Activated naive CD4-positive, alpha-beta T cell treated with anti-CD3 and anti-CD28 coated beads for 36 hours (primary cell): ENCODE results near the gene PYGL. TPM values are rescaled to one million over a fixed set of nuclear protein-coding genes. Genes with fewer than 3 reads are reported as not detected.
"Not testable (repeated sequence)": the region's sequence is repeated elsewhere in the genome, so short reads cannot be mapped to it uniquely, and the experiment has no call there.

Source experiments
- CTCF ChIA-PET: fragments of 350-600 bp; sonication (Branson Sonifier 250); formaldehyde crosslinking; loops from one replicate; lab custom pipeline; 2021; ENCODE audit warnings: antibody characterized with exemption; lab: Charles Lee
- DNase-seq: peaks from one replicate; pipeline ENCODE4 v3.0.0-alpha.2; 2020
- H3K27ac Mint-ChIP-seq: one replicate; pipeline ENCODE4 v1.8.0; 2021; ENCODE audit warnings: mild to moderate bottlenecking, mixed read lengths
- H3K27me3 Mint-ChIP-seq: one replicate; pipeline ENCODE4 v1.8.0; 2021; ENCODE audit warnings: low read depth, mixed read lengths
- H3K36me3 Mint-ChIP-seq: one replicate; pipeline ENCODE4 v1.8.0; 2021; ENCODE audit warnings: low read depth, mixed read lengths
- H3K4me1 Mint-ChIP-seq: one replicate; pipeline ENCODE4 v1.8.0; 2021; ENCODE audit warnings: low read depth, mixed read lengths
- H3K4me3 Mint-ChIP-seq: one replicate; pipeline ENCODE4 v1.8.0; 2021; ENCODE audit warnings: mild to moderate bottlenecking, moderate library complexity, mixed read lengths
- H3K9me3 Mint-ChIP-seq: one replicate; pipeline ENCODE4 v1.8.0; 2021; ENCODE audit warnings: mixed read lengths
- intact Hi-C: fragments of 100-400 bp; cut with micrococcal nuclease; formaldehyde crosslinking; loops from one replicate; pipeline ENCODE4 v1.15.1; 2023
- total RNA-seq, 2 experiments: library from RNA; stranded (reverse); gene quantifications; one replicate each; pipeline ENCODE4 v1.2.3, GENCODE V29; 2021

The PYGL gene
- total RNA-seq, 2 experiments from 2014 or later, result 0.37 to 0.38 TPM

DNA sequence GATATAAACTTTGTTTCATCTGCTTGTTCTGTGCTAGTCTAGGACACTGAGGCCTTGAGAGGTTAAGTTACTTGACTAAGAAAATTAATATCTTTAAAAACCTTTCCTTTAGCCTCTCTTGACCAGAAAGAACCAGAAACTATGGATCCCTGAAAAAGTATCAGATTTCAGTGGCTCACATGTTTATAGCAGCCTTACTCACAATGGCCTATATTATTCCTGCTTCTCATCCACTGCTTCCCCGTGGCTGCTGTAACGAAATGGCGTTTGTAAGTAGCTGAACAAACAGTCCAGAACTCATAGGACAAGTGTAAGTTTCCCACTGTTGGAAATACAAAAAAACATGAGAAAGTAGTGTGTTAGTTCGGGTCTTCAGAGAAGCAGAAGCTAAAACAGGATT, 3.2 kb upstream of the PYGL start:
- Mint-ChIP-seq H3K27ac (no peak overlapping the region), H3K9me3 (no peaks in the 10 kb centered on the region), H3K27me3 (peaks cover 15% of the 10 kb centered on the region), H3K36me3 (no peaks in the 10 kb centered on the region), H3K4me3 (no peak overlapping the region), H3K4me1 (peaks cover 10% of the 10 kb centered on the region)
- intact Hi-C loops, result no loop called here
- DNase-seq, result no peak
- CTCF ChIA-PET, result no interaction called here

DNA sequence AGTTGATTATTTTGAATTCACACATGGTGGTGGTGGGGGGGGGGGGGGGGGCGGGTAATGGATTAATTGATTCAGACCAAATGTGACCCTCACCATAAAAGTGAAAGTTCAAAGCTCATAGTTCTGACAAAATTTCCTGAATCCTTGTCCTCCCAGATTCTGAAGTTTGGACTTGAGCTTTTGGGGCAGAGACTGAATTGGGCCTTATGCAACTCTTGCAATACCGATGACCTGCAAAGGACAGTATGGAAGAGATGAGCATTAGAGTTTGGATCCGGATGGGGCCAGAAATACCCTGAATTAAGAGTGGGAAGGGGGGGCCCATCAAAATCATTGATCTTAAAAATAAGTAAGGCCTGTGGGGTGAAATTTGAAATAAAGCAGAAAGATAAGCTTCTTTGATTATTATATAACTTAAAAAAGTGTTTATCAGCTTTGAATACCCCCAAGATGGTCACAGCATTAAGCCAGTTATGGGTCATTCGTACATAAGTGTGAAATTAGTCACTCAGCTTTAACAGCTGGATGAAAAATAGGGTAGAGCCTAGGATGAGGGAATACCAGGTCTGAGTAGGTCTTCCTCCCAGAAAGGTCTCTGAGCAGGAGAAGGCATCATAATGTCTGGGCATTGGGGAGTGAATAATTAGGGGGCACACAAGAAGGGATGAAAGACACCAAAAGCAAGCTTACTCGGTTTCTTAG, 2.1 kb upstream of the PYGL start:
- no peak for DNase-seq
- Mint-ChIP-seq H3K36me3 (no peaks in the 10 kb centered on the region), H3K27me3 (peaks cover 24% of the 10 kb centered on the region), H3K4me3 (no peak overlapping the region), H3K9me3 (no peaks in the 10 kb centered on the region), H3K4me1 (peaks cover 10% of the 10 kb centered on the region), H3K27ac (no peak overlapping the region)
- intact Hi-C loops, result no loop called here
- CTCF ChIA-PET, result interaction anchor here (0.6 to 0.9 kb wide), 3 partner anchors 9 to 245 kb away, joined by 3 read pairs; no protein-coding TSS in a partner anchor

DNA sequence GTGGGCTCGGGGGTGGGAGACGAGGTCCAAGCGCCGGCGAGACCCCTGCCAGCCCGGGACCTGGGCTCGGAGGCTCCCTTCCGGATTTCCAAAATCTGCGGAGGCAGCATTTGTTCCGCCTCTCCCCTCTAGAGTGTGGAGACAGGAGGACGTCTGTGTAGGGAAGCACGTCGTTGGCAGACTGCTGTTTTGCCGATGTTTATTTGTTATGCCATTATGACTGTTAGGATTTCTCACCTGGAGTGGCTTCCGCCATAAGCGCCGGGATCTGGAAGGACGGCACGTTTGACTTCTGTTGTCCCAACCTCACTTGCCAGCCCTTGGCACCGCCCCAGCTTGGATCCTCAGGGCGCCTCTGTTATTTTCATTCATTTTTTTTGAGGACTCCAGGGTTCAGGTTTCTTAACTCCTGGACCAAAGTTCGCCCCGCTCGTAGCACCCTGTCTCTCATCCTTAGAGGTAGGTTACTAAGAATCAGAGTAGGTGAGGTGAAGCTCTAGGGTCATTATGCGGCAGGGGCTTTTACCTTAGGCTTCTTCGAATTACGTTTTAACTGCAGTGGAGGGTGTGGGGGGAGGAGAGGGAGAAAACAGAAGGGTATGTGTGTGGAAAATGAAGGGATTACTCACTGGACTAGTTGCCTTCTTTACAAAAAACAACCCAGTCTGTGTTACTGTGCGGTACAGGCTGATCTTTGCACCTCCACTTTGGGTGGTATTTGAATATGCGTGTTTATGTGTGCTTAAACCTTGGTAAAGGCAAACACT, 547 bp upstream of the PYGL start:
- Mint-ChIP-seq H3K4me1 (peaks cover 10% of the 10 kb centered on the region), H3K27ac (no peak overlapping the region), H3K9me3 (no peaks in the 10 kb centered on the region), H3K36me3 (no peaks in the 10 kb centered on the region), H3K27me3 (peaks cover 32% of the 10 kb centered on the region), H3K4me3 (peak overlapping the region; percentile 63)
- intact Hi-C loops, result loop anchor here (5.0 kb wide), 1 partner anchor 68 kb away; no protein-coding TSS in a partner anchor
- DNase-seq, result peak; percentile 27
- CTCF ChIA-PET, result no interaction called here

DNA sequence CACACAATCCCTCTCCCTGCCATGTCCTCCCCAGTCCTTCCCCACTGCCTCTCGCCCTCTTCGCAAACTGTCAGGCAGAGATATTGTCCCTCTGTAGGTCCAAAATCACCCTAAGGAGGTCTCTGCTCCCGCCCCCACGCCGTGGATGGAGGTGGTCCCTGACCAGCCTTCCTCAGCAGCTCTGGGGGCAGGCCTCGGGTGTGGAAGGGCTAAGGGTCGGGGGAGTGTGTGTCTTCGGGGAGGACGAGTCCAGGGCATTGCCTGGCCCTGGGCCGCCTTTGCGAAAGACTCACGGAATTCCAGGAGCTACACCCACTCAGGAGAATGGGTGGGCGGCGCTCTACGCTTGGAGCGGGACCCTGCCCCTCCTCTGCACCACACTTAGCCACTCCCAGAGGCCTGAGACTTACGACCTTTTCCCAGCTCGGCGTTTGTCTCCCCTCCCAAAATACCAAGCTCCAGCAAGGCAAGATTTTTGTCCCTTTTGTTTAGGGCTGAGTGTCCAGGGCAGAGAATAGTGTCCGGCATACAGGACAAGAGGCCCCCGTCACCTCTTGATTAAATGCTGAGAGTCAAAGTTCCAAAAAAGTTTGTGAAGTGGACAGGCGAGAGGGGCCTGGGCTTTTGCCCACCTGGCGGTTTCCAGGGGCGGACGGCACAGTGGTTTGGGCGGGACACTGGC, 881 bp downstream of the PYGL start:
- intact Hi-C loops, result loop anchor here (5.0 kb wide), 1 partner anchor 66 kb away; no protein-coding TSS in a partner anchor
- peak overlapping the region; percentile 52 for H3K4me3 Mint-ChIP-seq
- no peak for DNase-seq
- no peak overlapping the region for H3K27ac Mint-ChIP-seq
- CTCF ChIA-PET, result no interaction called here
- no peaks in the 10 kb centered on the region for H3K36me3 Mint-ChIP-seq
- no peaks in the 10 kb centered on the region for H3K9me3 Mint-ChIP-seq
- H3K4me1 Mint-ChIP-seq, result peaks cover 10% of the 10 kb centered on the region
- H3K27me3 Mint-ChIP-seq, result peaks cover 32% of the 10 kb centered on the region

DNA sequence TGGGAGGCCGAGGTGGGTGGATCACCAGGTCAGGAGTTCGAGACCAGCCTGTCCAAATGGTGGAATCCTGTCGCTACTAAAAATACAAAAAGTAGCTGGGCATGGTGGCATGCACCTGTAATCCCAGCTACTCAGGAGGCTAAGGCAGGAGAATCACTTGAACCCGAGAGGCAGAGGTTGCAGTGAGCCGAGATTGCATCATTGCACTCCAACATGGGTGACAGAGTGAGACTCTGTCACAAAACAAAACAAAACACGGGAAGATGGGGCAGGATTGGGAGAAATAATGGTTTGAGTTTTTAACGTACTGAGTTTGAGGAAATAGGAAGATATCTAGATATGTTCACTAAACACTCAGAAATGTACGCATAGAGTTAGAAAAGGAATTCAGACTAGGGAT, 2.6 kb downstream of the PYGL start:
- Mint-ChIP-seq H3K4me1 (peaks cover 12% of the 10 kb centered on the region), H3K27me3 (peaks cover 36% of the 10 kb centered on the region)
- H3K27ac Mint-ChIP-seq, H3K4me3 Mint-ChIP-seq, H3K9me3 Mint-ChIP-seq, DNase-seq, H3K36me3 Mint-ChIP-seq: not testable (repeated sequence)
- CTCF ChIA-PET, result interaction anchor here (0.6 kb wide), 1 partner anchor 17 kb away, joined by 3 read pairs; no protein-coding TSS in a partner anchor
- intact Hi-C loops, result loop anchor here (5.0 kb wide), 1 partner anchor 64 kb away; no protein-coding TSS in a partner anchor

DNA sequence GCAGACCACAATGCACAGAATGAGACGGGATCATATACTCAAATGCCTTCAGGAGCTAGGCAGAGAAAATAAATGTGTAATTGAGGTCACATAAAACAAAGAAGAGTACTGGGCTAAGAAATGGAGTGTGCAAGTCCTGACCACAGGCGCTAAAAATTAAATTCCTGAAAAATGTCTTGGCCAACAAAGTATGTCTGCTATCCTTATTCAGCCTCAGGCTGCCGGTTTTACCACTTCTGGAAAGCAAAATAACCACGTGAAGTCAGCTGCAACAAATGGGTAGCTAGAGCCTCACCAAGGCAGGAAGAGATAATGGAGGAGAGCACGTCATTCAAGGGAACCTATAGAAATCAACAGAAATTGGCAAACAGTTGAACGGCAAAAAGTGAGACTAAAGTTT, 3.1 kb downstream of the PYGL start:
- no peak for DNase-seq
- CTCF ChIA-PET, result interaction anchor here (0.6 kb wide), 1 partner anchor 17 kb away, joined by 3 read pairs; no protein-coding TSS in a partner anchor
- Mint-ChIP-seq H3K27me3 (peaks cover 36% of the 10 kb centered on the region), H3K36me3 (no peaks in the 10 kb centered on the region), H3K27ac (no peak overlapping the region), H3K9me3 (no peaks in the 10 kb centered on the region), H3K4me3 (no peak overlapping the region), H3K4me1 (peaks cover 12% of the 10 kb centered on the region)
- intact Hi-C loops, result loop anchor here (5.0 kb wide), 1 partner anchor 64 kb away; no protein-coding TSS in a partner anchor

DNA sequence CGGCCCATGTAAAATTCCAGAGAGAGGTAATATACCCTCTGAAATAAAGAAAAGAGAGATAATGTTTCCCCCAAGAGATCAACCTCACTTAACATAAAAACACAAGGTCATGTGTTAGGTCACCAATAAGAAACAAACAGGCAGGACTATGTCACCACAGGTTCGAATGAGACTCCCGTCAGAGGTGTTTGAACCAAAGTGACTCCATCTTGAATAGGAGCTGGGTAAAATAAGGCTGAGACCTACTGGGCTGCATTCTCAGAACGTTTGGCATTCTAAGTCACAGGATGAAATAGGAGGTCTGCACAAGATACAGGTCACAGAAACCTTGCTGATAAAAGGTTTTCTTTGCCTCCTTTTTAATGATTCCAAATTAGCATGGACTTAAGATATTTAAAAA, 6.5 kb downstream of the PYGL start:
- DNase-seq, result no peak
- H3K4me3 Mint-ChIP-seq, result no peak overlapping the region
- intact Hi-C loops, result no loop called here
- H3K4me1 Mint-ChIP-seq, result peaks cover 2% of the 10 kb centered on the region
- peaks cover 25% of the 10 kb centered on the region for H3K27me3 Mint-ChIP-seq
- H3K9me3 Mint-ChIP-seq, result no peaks in the 10 kb centered on the region
- no peak overlapping the region for H3K27ac Mint-ChIP-seq
- H3K36me3 Mint-ChIP-seq, result no peaks in the 10 kb centered on the region
- CTCF ChIA-PET, result interaction anchor here (1.3 to 1.4 kb wide), 2 partner anchors 8 to 17 kb away, joined by 3 read pairs; no protein-coding TSS in a partner anchor

DNA sequence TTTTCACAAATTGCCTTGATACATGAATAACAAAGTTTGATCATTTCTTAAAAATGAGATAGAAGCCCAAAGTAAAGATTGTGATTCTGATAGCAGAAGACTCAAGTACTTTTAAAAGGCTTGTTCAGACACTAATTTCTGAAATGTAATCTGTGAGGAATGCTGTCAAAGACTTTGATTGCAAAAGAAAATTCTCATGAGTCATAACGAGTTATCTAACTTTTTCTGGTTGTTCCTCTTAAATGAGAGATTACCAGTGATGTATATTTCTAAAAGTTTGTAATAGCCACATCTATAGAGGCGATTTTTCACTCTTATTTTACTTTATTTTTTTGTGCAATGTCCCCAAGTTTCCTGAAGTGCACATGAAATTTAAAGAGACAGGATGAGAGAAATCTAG, 7.0 kb downstream of the PYGL start:
- H3K27me3 Mint-ChIP-seq, result peaks cover 23% of the 10 kb centered on the region
- no peak overlapping the region for H3K4me3 Mint-ChIP-seq
- no peak overlapping the region for H3K27ac Mint-ChIP-seq
- CTCF ChIA-PET, result interaction anchor here (1.3 to 1.4 kb wide), 2 partner anchors 9 to 18 kb away, joined by 3 read pairs; no protein-coding TSS in a partner anchor
- no peaks in the 10 kb centered on the region for H3K36me3 Mint-ChIP-seq
- H3K4me1 Mint-ChIP-seq, result peaks cover 2% of the 10 kb centered on the region
- no peaks in the 10 kb centered on the region for H3K9me3 Mint-ChIP-seq
- DNase-seq, result no peak
- intact Hi-C loops, result no loop called here

DNA sequence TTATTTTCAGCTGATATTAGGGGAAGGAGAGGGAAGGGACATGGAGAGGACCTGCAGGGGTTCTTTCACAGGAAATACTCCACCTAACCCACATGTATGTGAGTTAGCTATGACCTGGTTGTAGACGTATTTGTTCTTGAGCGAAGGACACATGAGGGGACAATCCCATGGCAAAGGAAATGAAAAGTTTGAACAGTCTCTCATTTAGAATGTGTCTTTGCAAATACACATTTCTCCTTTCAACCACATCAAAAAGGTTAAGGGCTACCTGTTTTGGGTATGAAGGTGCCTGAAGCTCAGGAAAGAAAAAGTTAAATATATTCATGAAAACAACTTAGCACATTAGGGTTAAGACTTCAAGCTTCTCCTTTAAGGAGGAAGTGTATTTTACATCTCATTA, 7.4 kb downstream of the PYGL start:
- Mint-ChIP-seq H3K9me3 (no peaks in the 10 kb centered on the region), H3K4me3 (no peak overlapping the region), H3K36me3 (no peaks in the 10 kb centered on the region), H3K27me3 (peaks cover 18% of the 10 kb centered on the region), H3K4me1 (peaks cover 2% of the 10 kb centered on the region), H3K27ac (no peak overlapping the region)
- DNase-seq, result no peak
- intact Hi-C loops, result no loop called here
- CTCF ChIA-PET, result interaction anchor here (0.6 to 1.4 kb wide), 3 partner anchors 9 to 64 kb away, joined by 3 read pairs; no protein-coding TSS in a partner anchor

DNA sequence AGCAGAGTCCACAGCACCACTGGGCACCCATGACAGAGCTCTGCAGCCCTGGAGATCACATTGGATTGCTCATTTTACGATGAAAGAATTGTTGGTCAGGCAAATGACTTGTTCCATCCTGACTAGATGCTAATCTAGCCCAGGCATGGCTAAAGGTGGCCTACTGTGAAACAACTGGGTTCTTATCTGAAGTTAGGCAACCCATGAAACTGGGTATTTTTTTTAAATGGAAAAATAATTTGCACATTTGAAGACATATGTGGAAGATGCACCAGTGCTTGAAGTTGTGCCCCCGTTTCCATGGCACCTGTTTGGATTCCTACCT, 8.3 kb downstream of the PYGL start:
- H3K4me3 Mint-ChIP-seq, result no peak overlapping the region

DNA sequence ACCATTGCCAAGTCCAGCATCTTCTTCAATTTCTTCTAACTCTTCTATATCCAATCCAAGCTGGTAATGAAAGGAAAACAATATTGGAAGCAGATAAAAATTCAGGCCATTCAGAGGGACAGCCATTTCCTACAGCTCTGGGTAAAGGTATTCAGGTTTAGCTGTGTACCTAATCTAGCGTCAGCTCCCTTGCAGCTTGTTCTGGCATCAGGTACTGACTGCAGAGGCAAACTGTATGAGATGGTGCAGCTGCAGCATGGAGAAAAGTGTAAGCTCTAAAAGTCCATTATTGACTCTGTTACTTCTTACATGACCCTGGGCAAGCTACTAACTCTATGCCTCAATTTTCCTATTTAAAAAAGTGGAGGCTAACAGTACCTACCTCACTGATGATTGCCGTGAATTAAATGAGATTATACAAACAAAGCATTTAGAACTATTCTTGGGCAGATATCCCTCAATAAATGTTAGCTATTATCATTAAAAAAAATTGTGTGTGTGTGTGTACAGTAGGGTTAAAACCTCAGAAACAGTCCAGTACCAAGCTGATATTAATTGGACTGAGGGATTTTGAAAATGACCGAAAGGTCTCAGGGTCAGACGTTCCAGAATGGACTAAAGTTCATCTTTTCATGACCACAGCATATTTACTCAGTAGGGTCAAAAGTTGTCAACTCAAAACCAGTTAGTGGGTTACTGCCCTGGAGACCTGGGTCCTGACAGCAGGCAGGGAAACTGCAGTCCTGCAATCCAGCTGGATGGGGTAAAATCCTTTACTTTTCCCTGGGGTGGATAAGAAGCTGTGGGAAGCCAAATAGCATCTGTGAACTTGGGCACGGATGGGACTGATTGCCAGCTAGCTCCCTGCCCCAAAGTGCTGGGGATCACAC, 8.9 kb downstream of the PYGL start:
- no peak for DNase-seq
- CTCF ChIA-PET, result interaction anchor here (0.6 to 1.1 kb wide), 2 partner anchors 10 to 229 kb away, joined by 3 read pairs; no protein-coding TSS in a partner anchor
- Mint-ChIP-seq H3K27ac (no peak overlapping the region), H3K9me3 (no peaks in the 10 kb centered on the region), H3K27me3 (peaks cover 8% of the 10 kb centered on the region), H3K36me3 (no peaks in the 10 kb centered on the region), H3K4me3 (no peak overlapping the region), H3K4me1 (peaks cover 2% of the 10 kb centered on the region)
- intact Hi-C loops, result no loop called here

More for the DNA sequence above, 8.3 kb downstream of the PYGL start:
- intact Hi-C loops, result no loop called here
- CTCF ChIA-PET, result interaction anchor here (1.1 kb wide), 1 partner anchor 10 kb away, joined by 3 read pairs; no protein-coding TSS in a partner anchor
- Mint-ChIP-seq H3K9me3 (no peaks in the 10 kb centered on the region), H3K27me3 (peaks cover 11% of the 10 kb centered on the region), H3K4me1 (peaks cover 2% of the 10 kb centered on the region), H3K36me3 (no peaks in the 10 kb centered on the region), H3K27ac (no peak overlapping the region)
- no peak for DNase-seq
